OCI-LY3 (cell line): ENCODE results near the gene RAPGEF5.

ENCODE experiments used
- H2AFZ ChIP-seq: fragments of 200-600, 300-600 bp; shearing (Covaris generic); 2 replicates; pipeline ENCODE4 v1.6.0; 2014; ENCODE audit warnings: antibody characterized with exemption, low read depth, low read length
- H3K27ac ChIP-seq: fragments of 200-600, 300-600 bp; sonication (generic); 2 replicates; pipeline ENCODE4 v1.5.1; 2014; ENCODE audit warnings: mild to moderate bottlenecking, low read length, moderate library complexity, mixed read lengths
- H3K27me3 ChIP-seq: fragments of 200-600, 300-600 bp; sonication (generic); 2 replicates; pipeline ENCODE4 v1.6.1; 2014; ENCODE audit warnings: low read depth, low read length, mixed read lengths
- H3K36me3 ChIP-seq: fragments of 200-600, 300-600 bp; sonication (generic); replicated peaks from 2 replicates; pipeline ENCODE3; 2014; ENCODE audit warnings: low read depth, low read length, mixed read lengths
- H3K4me1 ChIP-seq: fragments of 300-600, 200-600 bp; sonication (generic); 2 replicates; pipeline ENCODE4 v1.6.1; 2014; ENCODE audit warnings: low read length, mixed read lengths
- H3K4me2 ChIP-seq: fragments of 200-600, 300-600 bp; sonication (generic); 2 replicates; pipeline ENCODE4 v1.6.1; 2014; ENCODE audit warnings: low read length, mixed read lengths
- H3K4me3 ChIP-seq: fragments of 300-600, 200-600 bp; sonication (generic); 2 replicates; pipeline ENCODE4 v1.5.1; 2014; ENCODE audit warnings: antibody characterized with exemption, mild to moderate bottlenecking, low read length, moderate library complexity
- H3K79me2 ChIP-seq: fragments of 300-600, 200-600 bp; shearing (Covaris generic); 2 replicates; pipeline ENCODE4 v1.6.1; 2014; ENCODE audit warnings: mild to moderate bottlenecking, low read length, mixed read lengths
- H3K9ac ChIP-seq: fragments of 300-600, 200-600 bp; shearing (Covaris generic); 2 replicates; pipeline ENCODE4 v1.6.0; 2014; ENCODE audit warnings: mild to moderate bottlenecking, low read length, moderate library complexity
- H3K9me3 ChIP-seq: fragments of 200-600, 300-600 bp; shearing (Covaris generic); 2 replicates; pipeline ENCODE4 v1.6.1; 2014; ENCODE audit warnings: low read length, mixed read lengths; ENCODE audit not compliant: insufficient read depth
- H4K20me1 ChIP-seq: fragments of 200-600, 300-600 bp; sonication (generic); 2 replicates; pipeline ENCODE4 v1.6.1; 2016; ENCODE audit warnings: low read length, mixed read lengths; ENCODE audit not compliant: insufficient read depth
- EZH2phosphoT487 ChIP-seq: fragments of 200-600 bp; shearing (Covaris generic); IDR thresholded peaks from 2 replicates; pipeline ENCODE4 v1.6.1; 2018; ENCODE audit warnings: antibody characterized with exemption, mixed run types, low read depth
- TF ChIP-seq, protein P1 (sequence below): fragments of 200-600, 300-600 bp; sonication (generic); IDR thresholded peaks from 2 replicates; pipeline ENCODE4 v1.5.1; 2014; ENCODE audit warnings: antibody characterized with exemption, low read length, low read depth

RAPGEF5 gene

DNA sequence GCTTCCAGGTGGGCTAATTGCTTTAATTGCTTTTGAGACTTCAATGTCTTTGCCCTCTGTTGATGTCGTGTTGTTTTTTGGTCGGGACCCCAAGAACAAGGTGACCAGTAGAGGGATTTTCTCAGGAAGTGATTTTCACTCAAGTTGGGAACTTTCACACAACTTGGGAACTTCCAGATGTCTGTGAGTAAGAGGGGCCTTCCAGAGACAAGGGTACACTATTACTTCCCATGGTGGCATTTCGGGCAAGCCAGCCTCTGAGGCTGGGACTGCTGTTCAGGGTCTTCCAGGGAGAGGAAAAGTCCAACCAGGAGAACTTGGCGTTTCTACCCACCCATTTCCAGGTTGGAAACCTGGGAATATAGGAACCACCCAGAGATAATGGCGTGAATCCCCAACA lies 241.3 kb downstream of the RAPGEF5 start:
- Histone ChIP-seq H3K4me2 (no peak overlapping the region), H3K27ac (no peak overlapping the region), H3K9me3 (no peaks in the 10 kb centered on the region), H3K79me2 (no peaks in the 10 kb centered on the region), H3K27me3 (no peaks in the 10 kb centered on the region), H4K20me1 (no peaks in the 10 kb centered on the region), H2AFZ (no peak overlapping the region), H3K36me3 (no peaks in the 10 kb centered on the region), H3K4me3 (no peak overlapping the region), H3K9ac (no peak overlapping the region), H3K4me1 (no peaks in the 10 kb centered on the region)
- TF ChIP-seq, protein P1, sequence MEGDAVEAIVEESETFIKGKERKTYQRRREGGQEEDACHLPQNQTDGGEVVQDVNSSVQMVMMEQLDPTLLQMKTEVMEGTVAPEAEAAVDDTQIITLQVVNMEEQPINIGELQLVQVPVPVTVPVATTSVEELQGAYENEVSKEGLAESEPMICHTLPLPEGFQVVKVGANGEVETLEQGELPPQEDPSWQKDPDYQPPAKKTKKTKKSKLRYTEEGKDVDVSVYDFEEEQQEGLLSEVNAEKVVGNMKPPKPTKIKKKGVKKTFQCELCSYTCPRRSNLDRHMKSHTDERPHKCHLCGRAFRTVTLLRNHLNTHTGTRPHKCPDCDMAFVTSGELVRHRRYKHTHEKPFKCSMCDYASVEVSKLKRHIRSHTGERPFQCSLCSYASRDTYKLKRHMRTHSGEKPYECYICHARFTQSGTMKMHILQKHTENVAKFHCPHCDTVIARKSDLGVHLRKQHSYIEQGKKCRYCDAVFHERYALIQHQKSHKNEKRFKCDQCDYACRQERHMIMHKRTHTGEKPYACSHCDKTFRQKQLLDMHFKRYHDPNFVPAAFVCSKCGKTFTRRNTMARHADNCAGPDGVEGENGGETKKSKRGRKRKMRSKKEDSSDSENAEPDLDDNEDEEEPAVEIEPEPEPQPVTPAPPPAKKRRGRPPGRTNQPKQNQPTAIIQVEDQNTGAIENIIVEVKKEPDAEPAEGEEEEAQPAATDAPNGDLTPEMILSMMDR: no peak
- no peak for TF ChIP-seq EZH2phosphoT487

- H4K20me1 ChIP-seq: no peaks in the 10 kb centered on the region
- no peaks in the 10 kb centered on the region for H3K36me3 ChIP-seq
Observed at GRCh38 chr7:22114440-22114981, 242.4 kb downstream of the RAPGEF5 start.

GRCh38 chr7:22113041-22113440 lies 243.9 kb downstream of the RAPGEF5 start:
- no peaks in the 10 kb centered on the region for H3K27me3 ChIP-seq
- H3K4me1 ChIP-seq: no peaks in the 10 kb centered on the region
- H3K9me3 ChIP-seq: no peaks in the 10 kb centered on the region
- H3K9ac ChIP-seq: no peak overlapping the region
- no peak overlapping the region for H3K4me3 ChIP-seq
- H4K20me1 ChIP-seq: no peaks in the 10 kb centered on the region
- H3K27ac ChIP-seq: no peak overlapping the region
- no peak overlapping the region for H2AFZ ChIP-seq
- no peak overlapping the region for H3K4me2 ChIP-seq
- TF ChIP-seq, protein P1: no peak
- no peak for TF ChIP-seq EZH2phosphoT487
- H3K79me2 ChIP-seq: no peaks in the 10 kb centered on the region
- no peaks in the 10 kb centered on the region for H3K36me3 ChIP-seq

More at GRCh38 chr7:22114440-22114981, 242.4 kb downstream of the RAPGEF5 start:
- Histone ChIP-seq H2AFZ (no peak overlapping the region), H3K79me2 (no peaks in the 10 kb centered on the region), H3K9me3 (no peaks in the 10 kb centered on the region), H3K4me1 (no peaks in the 10 kb centered on the region), H3K4me3 (no peak overlapping the region), H3K27ac (no peak overlapping the region), H3K9ac (no peak overlapping the region), H3K27me3 (no peaks in the 10 kb centered on the region), H3K4me2 (no peak overlapping the region)
- no peak for TF ChIP-seq EZH2phosphoT487
- TF ChIP-seq, protein P1: no peak

GRCh38 chr7:22111661-22112060 lies 245.3 kb downstream of the RAPGEF5 start:
- no peaks in the 10 kb centered on the region for H3K36me3 ChIP-seq
- H3K4me3 ChIP-seq: no peak overlapping the region
- H3K79me2 ChIP-seq: no peaks in the 10 kb centered on the region
- no peaks in the 10 kb centered on the region for H3K9me3 ChIP-seq
- no peaks in the 10 kb centered on the region for H3K4me1 ChIP-seq
- H3K9ac ChIP-seq: no peak overlapping the region
- no peak overlapping the region for H3K27ac ChIP-seq
- no peak overlapping the region for H3K4me2 ChIP-seq
- H2AFZ ChIP-seq: no peak overlapping the region
- H4K20me1 ChIP-seq: no peaks in the 10 kb centered on the region
- H3K27me3 ChIP-seq: no peaks in the 10 kb centered on the region
- no peak for TF ChIP-seq EZH2phosphoT487
- TF ChIP-seq, protein P1: no peak
